Stimulated activated naive B cell treated with anti-CD40 and anti-IgM and Interleukin-4, amounts not matched to agents 10 μg/mL and 1 μg/mL and 100 μg/mL, for 72 hours (primary cell): ENCODE results near the gene CES2.
"Not testable (repeated sequence)": the region's sequence is repeated elsewhere in the genome, so short reads cannot be mapped to it uniquely, and the experiment has no call there.

Experiments used
- ATAC-seq, 2 donors: fragments of 150-1000 bp; cut with Tn5 transposase; replicated peaks; 2 replicates each; pipeline ENCODE4 v1.10.0; 2021; ENCODE audit warnings: moderate library complexity in 1 of 2
- DNase-seq: peaks from one replicate; pipeline ENCODE4 v3.0.0; 2021
- H3K27ac Mint-ChIP-seq: one replicate; pipeline ENCODE4 v1.8.0; 2022; ENCODE audit warnings: mild to moderate bottlenecking, mixed read lengths
- H3K27me3 Mint-ChIP-seq, 2 donors: one replicate each; pipeline ENCODE4 v1.8.0; 2022; ENCODE audit warnings: mixed read lengths in 2 of 2
- H3K36me3 Mint-ChIP-seq, 2 donors: one replicate each; pipeline ENCODE4 v1.8.0; 2022; ENCODE audit warnings: mixed read lengths in 2 of 2, mild to moderate bottlenecking in 1 of 2
- H3K4me1 Mint-ChIP-seq, 2 donors: one replicate each; pipeline ENCODE4 v1.8.0; 2022; ENCODE audit warnings: mixed read lengths in 2 of 2, mild to moderate bottlenecking in 1 of 2
- H3K4me3 Mint-ChIP-seq, 2 donors: one replicate each; pipeline ENCODE4 v1.8.0; 2022; ENCODE audit warnings: mild to moderate bottlenecking in 2 of 2, mixed read lengths in 2 of 2, moderate library complexity in 1 of 2
- H3K9me3 Mint-ChIP-seq, 2 donors: one replicate each; pipeline ENCODE4 v1.8.0; 2022; ENCODE audit warnings: mixed read lengths in 2 of 2, mild to moderate bottlenecking in 1 of 2

CES2 gene

GRCh38 chr16:66935314-66936011 is at the start of gene CES2:
CES2 (plus strand) TSS chr16:66935516; CDS start chr16:66935636, 120 bp downstream.
- ATAC-seq, result no peak
- peak within 1 kb of the TSS; percentile 98 to 99 for H3K4me3 Mint-ChIP-seq
- peak within 1 kb of the TSS; percentile 99 for H3K27ac Mint-ChIP-seq
- DNase-seq, result no peak
- H3K9me3 Mint-ChIP-seq, result no peaks in the 10 kb centered on the region
- peaks cover 31 to 62% of the 10 kb centered on the region in 2 donors for H3K36me3 Mint-ChIP-seq
- H3K27me3 Mint-ChIP-seq, result no peaks in the 10 kb centered on the region
- peaks cover 44 to 62% of the 10 kb centered on the region in 2 donors for H3K4me1 Mint-ChIP-seq

GRCh38 chr16:66886321-66886720 is 49.0 kb upstream of the CES2 start:
- no peaks in the 10 kb centered on the region for H3K27me3 Mint-ChIP-seq
- no peaks in the 10 kb centered on the region for H3K9me3 Mint-ChIP-seq
- peaks cover 2 to 31% of the 10 kb centered on the region in 2 donors for H3K4me1 Mint-ChIP-seq
- ATAC-seq (no peak), DNase-seq (no peak)
- H3K36me3 Mint-ChIP-seq, result peaks cover 26 to 41% of the 10 kb centered on the region in 2 donors
- H3K27ac Mint-ChIP-seq, result no peak overlapping the region
- no peak overlapping the region for H3K4me3 Mint-ChIP-seq

- DNase-seq (no peak), ATAC-seq (no peak)
- no peaks in the 10 kb centered on the region for H3K27me3 Mint-ChIP-seq
- H3K4me3 Mint-ChIP-seq, result no peak overlapping the region
- H3K36me3 Mint-ChIP-seq, result peaks cover 26 to 43% of the 10 kb centered on the region in 2 donors
- H3K9me3 Mint-ChIP-seq, result no peaks in the 10 kb centered on the region
- peaks cover 2 to 27% of the 10 kb centered on the region in 2 donors for H3K4me1 Mint-ChIP-seq
- H3K27ac Mint-ChIP-seq, result no peak overlapping the region
Measured at GRCh38 chr16:66886914-66887313, 48.4 kb upstream of the CES2 start.

GRCh38 chr16:66888647-66889615 is 46.4 kb upstream of the CES2 start:
- no peak overlapping the region for H3K27ac Mint-ChIP-seq
- H3K9me3 Mint-ChIP-seq, result no peaks in the 10 kb centered on the region
- peaks cover 26 to 50% of the 10 kb centered on the region in 2 donors for H3K36me3 Mint-ChIP-seq
- ATAC-seq (no peak), DNase-seq (no peak)
- H3K4me1 Mint-ChIP-seq, result peaks cover 0 to 23% of the 10 kb centered on the region in 2 donors
- no peaks in the 10 kb centered on the region for H3K27me3 Mint-ChIP-seq
- H3K4me3 Mint-ChIP-seq, result no peak overlapping the region

GRCh38 chr16:66889622-66890021 is 45.7 kb upstream of the CES2 start:
- no peak for DNase-seq
- Mint-ChIP-seq H3K4me1 (peaks cover 0 to 23% of the 10 kb centered on the region in 2 donors), H3K36me3 (peaks cover 27 to 51% of the 10 kb centered on the region in 2 donors), H3K27me3 (no peaks in the 10 kb centered on the region), H3K27ac (no peak overlapping the region), H3K9me3 (no peaks in the 10 kb centered on the region), H3K4me3 (no peak overlapping the region)
- ATAC-seq, result no peak

- ATAC-seq, result no peak
- Mint-ChIP-seq H3K27ac (no peak overlapping the region), H3K36me3 (peaks cover 21 to 42% of the 10 kb centered on the region in 2 donors), H3K4me1 (peaks cover 7 to 23% of the 10 kb centered on the region in 2 donors), H3K27me3 (no peaks in the 10 kb centered on the region), H3K9me3 (no peaks in the 10 kb centered on the region), H3K4me3 (no peak overlapping the region)
- DNase-seq, result no peak
Measured at GRCh38 chr16:66890799-66891198, 44.5 kb upstream of the CES2 start.

GRCh38 chr16:66891360-66891759 is 44.0 kb upstream of the CES2 start:
- Mint-ChIP-seq H3K4me1 (peaks cover 10 to 23% of the 10 kb centered on the region in 2 donors), H3K27me3 (no peaks in the 10 kb centered on the region), H3K27ac (no peak overlapping the region), H3K36me3 (peaks cover 21 to 46% of the 10 kb centered on the region in 2 donors), H3K4me3 (no peak overlapping the region), H3K9me3 (no peaks in the 10 kb centered on the region)
- ATAC-seq (no peak), DNase-seq (no peak)

- no peak for DNase-seq
- Mint-ChIP-seq H3K9me3 (no peaks in the 10 kb centered on the region), H3K27me3 (no peaks in the 10 kb centered on the region), H3K4me3 (no peak overlapping the region), H3K36me3 (peaks cover 18 to 41% of the 10 kb centered on the region in 2 donors), H3K27ac (no peak overlapping the region), H3K4me1 (peaks cover 10 to 22% of the 10 kb centered on the region in 2 donors)
- ATAC-seq, result no peak
Measured at GRCh38 chr16:66891797-66892196, 43.5 kb upstream of the CES2 start.

GRCh38 chr16:66894055-66894454 is 41.3 kb upstream of the CES2 start:
- H3K9me3 Mint-ChIP-seq, result no peaks in the 10 kb centered on the region
- H3K27ac Mint-ChIP-seq, result no peak overlapping the region
- H3K4me1 Mint-ChIP-seq, result peaks cover 5 to 10% of the 10 kb centered on the region in 2 donors
- no peak for ATAC-seq
- peaks cover 6 to 24% of the 10 kb centered on the region in 2 donors for H3K36me3 Mint-ChIP-seq
- H3K4me3 Mint-ChIP-seq, result no peak overlapping the region
- DNase-seq, result no peak
- no peaks in the 10 kb centered on the region for H3K27me3 Mint-ChIP-seq

- DNase-seq (peak; percentile 42), ATAC-seq (peak; percentile 97 to 99)
- no peaks in the 10 kb centered on the region for H3K9me3 Mint-ChIP-seq
- no peak overlapping the region for H3K4me3 Mint-ChIP-seq
- peak overlapping the region; percentile 43 for H3K27ac Mint-ChIP-seq
- H3K27me3 Mint-ChIP-seq, result no peaks in the 10 kb centered on the region
- peaks cover 5 to 10% of the 10 kb centered on the region in 2 donors for H3K4me1 Mint-ChIP-seq
- peaks cover 3 to 24% of the 10 kb centered on the region in 2 donors for H3K36me3 Mint-ChIP-seq
Measured at GRCh38 chr16:66894948-66895688, 40.2 kb upstream of the CES2 start.

- Mint-ChIP-seq H3K27me3 (no peaks in the 10 kb centered on the region), H3K9me3 (no peaks in the 10 kb centered on the region), H3K36me3 (peaks cover 3 to 24% of the 10 kb centered on the region in 2 donors), H3K27ac (no peak overlapping the region), H3K4me3 (no peak overlapping the region), H3K4me1 (peaks cover 5 to 10% of the 10 kb centered on the region in 2 donors)
- DNase-seq (no peak), ATAC-seq (no peak)
Measured at GRCh38 chr16:66895689-66895979, 39.7 kb upstream of the CES2 start.

- ATAC-seq (no peak), DNase-seq (no peak)
- peak overlapping the region; percentile 44 for H3K27ac Mint-ChIP-seq
- peaks cover 3 to 24% of the 10 kb centered on the region in 2 donors for H3K36me3 Mint-ChIP-seq
- H3K4me1 Mint-ChIP-seq, result peaks cover 5 to 10% of the 10 kb centered on the region in 2 donors
- no peaks in the 10 kb centered on the region for H3K27me3 Mint-ChIP-seq
- H3K9me3 Mint-ChIP-seq, result no peaks in the 10 kb centered on the region
- H3K4me3 Mint-ChIP-seq, result no peak overlapping the region
Measured at GRCh38 chr16:66895999-66896398, 39.3 kb upstream of the CES2 start.

GRCh38 chr16:66896682-66897081 is 38.6 kb upstream of the CES2 start:
- peaks cover 3 to 18% of the 10 kb centered on the region in 2 donors for H3K36me3 Mint-ChIP-seq
- H3K4me1 Mint-ChIP-seq, H3K27me3 Mint-ChIP-seq, H3K9me3 Mint-ChIP-seq, DNase-seq, H3K4me3 Mint-ChIP-seq, ATAC-seq, H3K27ac Mint-ChIP-seq: not testable (repeated sequence)

GRCh38 chr16:66898207-66898606 is 37.1 kb upstream of the CES2 start:
- H3K36me3 Mint-ChIP-seq, result peaks cover 3 to 13% of the 10 kb centered on the region in 2 donors
- no peaks in the 10 kb centered on the region for H3K27me3 Mint-ChIP-seq
- H3K27ac Mint-ChIP-seq, result no peak overlapping the region
- DNase-seq, result no peak
- no peaks in the 10 kb centered on the region for H3K9me3 Mint-ChIP-seq
- no peak overlapping the region for H3K4me3 Mint-ChIP-seq
- H3K4me1 Mint-ChIP-seq, result peaks cover 5 to 10% of the 10 kb centered on the region in 2 donors
- ATAC-seq, result no peak
